DND-41 (cell line): Measurements from ENCODE around the gene TMPRSS4.
"Not testable (repeated sequence)": the region's sequence is repeated elsewhere in the genome, so short reads cannot be mapped to it uniquely, and the experiment has no call there.

ENCODE experiments used
- EZH2 ChIP-seq: IDR thresholded peaks from 3 replicates; pipeline ENCODE4 v1.6.1; 2012; ENCODE audit warnings: borderline replicate concordance, low read depth, mild to moderate bottlenecking, moderate library complexity, low read length, inconsistent platforms; ENCODE audit not compliant: severe bottlenecking
- TF ChIP-seq, protein P1 (sequence below): IDR thresholded peaks from 2 replicates; pipeline ENCODE4 v1.5.1; 2012; ENCODE audit warnings: borderline replicate concordance, low read length, moderate library complexity, mild to moderate bottlenecking; ENCODE audit not compliant: poor library complexity, severe bottlenecking; ENCODE audit errors: extremely low read depth

DNA sequence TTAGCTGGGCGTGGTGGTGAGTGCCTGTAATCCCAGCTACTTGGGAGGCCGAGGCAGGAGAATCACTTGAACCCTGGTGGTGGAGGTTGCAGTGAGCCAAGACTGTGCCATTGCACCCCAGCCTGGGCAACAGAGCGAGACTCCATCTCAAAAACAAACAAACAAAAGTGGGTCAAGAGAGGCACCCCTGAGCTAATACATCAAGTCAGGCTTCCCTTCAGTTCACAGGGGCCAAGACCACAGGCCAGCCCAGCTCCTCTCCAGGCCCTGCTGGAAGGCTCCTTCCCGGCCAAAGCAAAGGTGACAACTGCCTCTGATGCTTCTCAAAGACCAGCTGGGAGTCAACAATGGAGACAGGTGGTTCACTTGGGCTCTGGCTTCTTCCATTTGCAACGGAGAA lies 14.7 kb upstream of the TMPRSS4 start:
- TF ChIP-seq, protein P1, sequence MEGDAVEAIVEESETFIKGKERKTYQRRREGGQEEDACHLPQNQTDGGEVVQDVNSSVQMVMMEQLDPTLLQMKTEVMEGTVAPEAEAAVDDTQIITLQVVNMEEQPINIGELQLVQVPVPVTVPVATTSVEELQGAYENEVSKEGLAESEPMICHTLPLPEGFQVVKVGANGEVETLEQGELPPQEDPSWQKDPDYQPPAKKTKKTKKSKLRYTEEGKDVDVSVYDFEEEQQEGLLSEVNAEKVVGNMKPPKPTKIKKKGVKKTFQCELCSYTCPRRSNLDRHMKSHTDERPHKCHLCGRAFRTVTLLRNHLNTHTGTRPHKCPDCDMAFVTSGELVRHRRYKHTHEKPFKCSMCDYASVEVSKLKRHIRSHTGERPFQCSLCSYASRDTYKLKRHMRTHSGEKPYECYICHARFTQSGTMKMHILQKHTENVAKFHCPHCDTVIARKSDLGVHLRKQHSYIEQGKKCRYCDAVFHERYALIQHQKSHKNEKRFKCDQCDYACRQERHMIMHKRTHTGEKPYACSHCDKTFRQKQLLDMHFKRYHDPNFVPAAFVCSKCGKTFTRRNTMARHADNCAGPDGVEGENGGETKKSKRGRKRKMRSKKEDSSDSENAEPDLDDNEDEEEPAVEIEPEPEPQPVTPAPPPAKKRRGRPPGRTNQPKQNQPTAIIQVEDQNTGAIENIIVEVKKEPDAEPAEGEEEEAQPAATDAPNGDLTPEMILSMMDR, result not testable (repeated sequence)
- not testable (repeated sequence) for TF ChIP-seq EZH2
